GM21360 (cell line): ENCODE measurements around the gene TP53TG5.

ENCODE experiments used
- ATAC-seq: cut with Tn5 transposase; IDR thresholded peaks from one replicate; pipeline ENCODE4 v1.9.1; 2021; ENCODE audit warnings: mild to moderate bottlenecking, moderate library complexity; ENCODE audit not compliant: unreplicated experiment

Gene TP53TG5

GRCh38 chr20:45378191-45378590, at the start of gene TP53TG5:
Gene TP53TG5 (minus strand): TSS chr20:45378325. CDS start chr20:45378236, 89 bp downstream.
- ATAC-seq = no peak

DNA sequence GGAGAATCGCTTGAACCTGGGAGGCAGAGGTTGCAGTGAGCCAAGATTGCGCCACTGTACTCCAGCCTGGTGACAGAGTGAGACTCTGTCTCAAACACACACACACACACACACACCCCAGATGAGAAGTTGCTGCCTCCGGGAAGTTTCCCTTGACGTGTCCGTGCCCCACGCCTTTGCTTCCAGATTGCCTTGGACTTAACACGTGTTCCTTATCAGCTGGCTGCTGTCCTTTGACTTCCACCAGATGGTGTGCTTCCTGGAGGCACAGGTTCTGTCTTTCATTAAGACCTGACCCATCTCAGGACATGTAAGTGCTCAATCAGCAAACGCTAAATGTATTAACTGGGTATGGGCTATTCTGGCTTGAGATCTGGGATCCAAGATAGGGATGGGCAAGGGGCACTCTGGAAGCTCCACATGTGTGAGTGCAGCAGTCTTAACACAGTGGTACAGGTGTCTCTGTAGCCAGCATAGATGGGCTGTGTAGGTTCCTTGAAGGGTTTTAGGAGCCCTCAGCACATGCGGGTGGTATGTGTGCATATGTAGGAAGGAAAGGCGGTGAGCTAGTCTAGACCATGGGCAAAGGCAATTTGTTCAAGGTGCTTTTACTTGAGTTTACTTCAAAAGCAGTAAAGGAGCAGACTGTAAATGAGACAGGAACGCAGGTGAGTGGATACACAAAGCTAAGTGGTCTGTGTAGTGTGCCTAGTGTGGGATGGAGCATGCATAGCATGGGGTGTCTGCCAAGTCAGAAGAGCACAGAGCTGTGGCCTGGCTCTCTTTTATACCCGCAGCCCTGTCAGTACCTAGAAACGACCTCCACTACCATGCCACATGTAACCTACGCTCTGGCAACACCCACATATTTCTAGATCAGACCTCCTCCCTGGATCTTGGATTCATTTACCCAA, 49.4 kb upstream of the TP53TG5 start:
- ATAC-seq = no peak

GRCh38 chr20:45426320-45427016, 48.3 kb upstream of the TP53TG5 start:
- no peak for ATAC-seq

DNA sequence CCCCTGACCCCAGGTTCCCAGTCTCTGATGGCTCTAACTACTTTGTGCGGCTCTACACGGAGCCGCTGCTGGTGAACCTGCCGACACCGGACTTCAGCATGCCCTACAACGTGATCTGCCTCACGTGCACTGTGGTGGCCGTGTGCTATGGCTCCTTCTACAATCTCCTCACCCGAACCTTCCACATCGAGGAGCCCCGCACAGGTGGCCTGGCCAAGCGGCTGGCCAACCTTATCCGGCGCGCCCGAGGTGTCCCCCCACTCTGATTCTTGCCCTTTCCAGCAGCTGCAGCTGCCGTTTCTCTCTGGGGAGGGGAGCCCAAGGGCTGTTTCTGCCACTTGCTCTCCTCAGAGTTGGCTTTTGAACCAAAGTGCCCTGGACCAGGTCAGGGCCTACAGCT, 47.4 kb upstream of the TP53TG5 start:
- ATAC-seq = no peak

GRCh38 chr20:45423700-45424099, 45.6 kb upstream of the TP53TG5 start:
- ATAC-seq = no peak

- no peak for ATAC-seq
Observed at GRCh38 chr20:45420125-45420524, 42.0 kb upstream of the TP53TG5 start.

- peak; percentile 47 for ATAC-seq
Observed at GRCh38 chr20:45419188-45420091, 41.3 kb upstream of the TP53TG5 start.

GRCh38 chr20:45416917-45417316, 38.8 kb upstream of the TP53TG5 start:
- no peak for ATAC-seq

DNA sequence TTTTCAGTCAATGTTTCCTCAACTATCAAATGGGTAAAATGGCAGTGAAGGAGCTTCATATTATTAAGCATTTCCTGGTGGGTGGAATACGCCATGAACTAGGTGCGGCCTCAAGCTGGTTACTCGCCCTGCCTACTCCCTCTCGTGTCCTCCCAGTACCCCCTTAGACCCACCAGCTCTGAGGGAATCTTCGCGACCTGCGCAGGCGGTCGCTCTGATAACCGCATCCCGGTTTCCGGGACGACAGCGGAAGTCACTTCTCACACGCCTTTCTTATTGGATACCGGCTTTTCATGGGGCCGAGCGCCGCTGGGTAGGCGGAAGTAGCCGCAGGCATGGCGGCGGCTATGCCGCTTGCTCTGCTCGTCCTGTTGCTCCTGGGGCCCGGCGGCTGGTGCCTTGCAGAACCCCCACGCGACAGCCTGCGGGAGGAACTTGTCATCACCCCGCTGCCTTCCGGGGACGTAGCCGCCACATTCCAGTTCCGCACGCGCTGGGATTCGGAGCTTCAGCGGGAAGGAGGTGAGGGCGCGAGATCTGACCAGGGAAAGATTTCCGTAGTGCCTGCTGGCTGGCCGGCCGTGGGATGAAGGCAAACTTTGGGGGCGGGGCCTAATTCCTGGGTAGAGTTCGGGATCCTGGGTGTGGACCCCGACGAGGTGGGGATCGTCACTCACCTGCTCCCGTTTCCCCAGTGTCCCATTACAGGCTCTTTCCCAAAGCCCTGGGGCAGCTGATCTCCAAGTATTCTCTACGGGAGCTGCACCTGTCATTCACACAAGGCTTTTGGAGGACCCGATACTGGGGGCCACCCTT, 37.9 kb upstream of the TP53TG5 start, which contains the start of gene PIGT:
PIGT (plus strand) TSS at position 320 of the 816 bp plus-strand sequence; CDS start at position 336, 16 bp downstream.
- ATAC-seq = peak; percentile 65

- no peak for ATAC-seq
Observed at GRCh38 chr20:45413479-45413878, 35.4 kb upstream of the TP53TG5 start.

DNA sequence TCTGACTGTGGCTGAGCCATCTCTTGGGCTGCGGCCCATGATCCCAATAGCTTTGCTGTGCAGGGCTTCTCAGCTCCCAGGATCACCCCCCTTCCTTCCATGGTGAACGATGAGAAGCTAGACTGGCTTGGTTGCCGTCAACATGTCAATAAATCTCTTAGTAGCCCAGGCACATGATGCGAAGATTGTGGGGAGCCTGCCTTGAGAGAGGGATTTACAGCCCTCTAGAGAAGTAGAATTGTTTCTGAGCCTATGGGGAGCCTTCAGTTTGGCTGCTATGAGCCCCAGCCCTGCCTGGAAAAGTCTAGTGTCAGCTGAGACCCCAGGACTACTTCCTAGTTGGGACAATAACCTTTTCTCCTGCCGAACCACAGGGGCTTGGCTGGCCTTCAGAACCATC, 34.5 kb upstream of the TP53TG5 start:
- no peak for ATAC-seq

DNA sequence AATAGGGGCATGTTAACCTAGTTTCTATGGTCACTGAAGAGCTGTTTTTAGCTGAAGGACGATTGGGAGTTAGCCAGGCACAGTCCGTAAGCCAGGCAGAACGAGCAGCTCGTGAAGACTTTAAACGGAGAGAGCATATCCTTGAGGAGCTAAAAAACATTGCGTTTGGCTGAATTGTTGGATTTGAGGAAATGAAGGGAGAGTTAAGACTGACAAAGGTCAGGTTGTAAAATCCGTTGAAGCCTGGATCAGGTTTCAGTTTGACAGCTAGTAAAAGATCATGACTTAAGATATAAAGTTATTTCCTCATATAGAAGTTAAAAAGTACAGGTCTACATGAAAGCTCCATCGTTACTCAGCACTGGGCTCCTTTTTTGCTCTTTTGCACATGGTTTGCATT, 32.8 kb upstream of the TP53TG5 start:
- no peak for ATAC-seq

GRCh38 chr20:45409521-45410272, 31.6 kb upstream of the TP53TG5 start:
- no peak for ATAC-seq

- no peak for ATAC-seq
Observed at GRCh38 chr20:45408646-45409213, 30.6 kb upstream of the TP53TG5 start.

DNA sequence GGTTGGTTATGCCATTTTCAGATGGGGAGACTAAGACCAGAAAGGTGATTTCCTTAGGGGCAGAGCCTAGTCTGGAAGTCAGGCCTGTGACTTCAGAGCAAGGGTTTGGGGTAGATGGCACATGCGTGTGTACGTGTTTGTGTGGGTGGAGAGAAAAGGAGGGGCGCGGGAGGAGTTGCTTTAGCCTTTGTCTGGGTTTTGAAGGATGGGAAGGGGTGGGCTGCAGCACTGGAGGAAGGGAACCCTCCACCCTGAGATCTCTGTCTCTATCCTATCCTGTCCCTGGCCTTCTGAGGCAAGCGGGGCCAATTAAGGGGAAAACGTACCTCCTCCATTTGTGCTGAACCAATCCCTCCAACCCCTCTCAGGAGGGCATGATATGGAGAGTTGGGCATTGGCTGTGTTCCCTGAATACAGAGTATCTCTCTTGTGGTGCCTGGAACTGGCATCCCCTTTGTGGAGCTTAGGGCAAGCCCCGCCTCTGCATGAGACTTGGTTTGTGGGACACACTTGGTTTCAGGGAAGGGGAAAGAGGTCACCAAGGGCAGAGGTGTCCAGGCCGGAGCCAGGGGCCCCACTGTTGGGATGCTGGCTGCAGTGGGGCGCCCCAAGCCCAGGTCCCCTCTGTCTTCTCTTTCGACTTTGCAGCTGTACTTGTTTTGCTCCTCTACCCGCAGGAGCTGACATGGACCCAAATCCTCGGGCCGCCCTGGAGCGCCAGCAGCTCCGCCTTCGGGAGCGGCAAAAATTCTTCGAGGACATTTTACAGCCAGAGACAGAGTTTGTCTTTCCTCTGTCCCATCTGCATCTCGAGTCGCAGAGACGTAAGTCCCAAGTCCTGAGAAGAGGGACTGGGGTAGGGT, 29.9 kb upstream of the TP53TG5 start, which contains the start of gene DBNDD2:
DBNDD2 (plus strand) TSS at position 507 of the 863 bp plus-strand sequence; CDS start at position 686, 179 bp downstream.
- ATAC-seq = no peak

DNA sequence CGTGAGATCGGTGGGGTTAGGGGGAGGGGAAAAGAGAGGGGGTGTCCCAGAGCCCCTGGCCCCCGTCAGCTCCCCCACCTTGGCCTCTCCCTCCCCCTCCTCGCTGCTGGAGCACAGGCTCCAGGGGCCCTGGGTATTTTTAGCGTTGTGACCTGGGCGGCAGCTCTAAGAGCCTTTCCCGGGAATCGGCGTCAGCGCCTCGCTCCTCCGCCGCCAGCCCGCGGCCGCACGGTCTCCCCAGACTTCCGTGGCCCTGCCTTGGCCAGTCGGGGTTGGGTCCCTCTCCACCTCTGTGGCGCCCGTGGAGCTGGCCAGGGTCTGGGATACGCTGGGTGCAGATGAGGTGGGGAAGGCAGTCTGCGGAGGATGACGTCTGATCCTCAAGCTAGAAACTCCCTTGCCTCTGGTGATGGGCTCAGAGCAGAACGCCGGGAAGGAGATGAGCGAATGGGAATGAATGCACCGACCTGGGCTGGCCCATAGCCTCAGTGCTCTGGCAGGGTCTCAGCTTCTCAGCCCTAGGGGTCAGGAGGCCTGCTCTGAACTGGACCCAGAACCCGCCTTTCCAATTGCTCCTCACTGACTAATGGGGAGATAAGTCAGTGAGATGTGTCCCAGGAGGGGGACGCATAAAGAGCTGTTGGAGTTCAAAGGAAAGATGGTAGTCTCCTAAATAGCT, 29.1 kb upstream of the TP53TG5 start:
- no peak for ATAC-seq
